Kidney epithelial cell (primary cell): ENCODE measurements around the gene AMPD3. TPM values are rescaled to one million over a fixed set of nuclear protein-coding genes. Genes with fewer than 3 reads are reported as not detected.

Source experiments
- DNase-seq: peaks from one replicate; pipeline ENCODE4 v3.0.0-alpha.2; 2010; ENCODE audit warnings: low read depth
- H3K27me3 ChIP-seq: 2 replicates; pipeline ENCODE4 v1.6.0; 2011; ENCODE audit warnings: low read length; ENCODE audit not compliant: control insufficient read depth, insufficient read depth
- H3K36me3 ChIP-seq: 2 replicates; pipeline ENCODE4 v1.5.1; 2011; ENCODE audit warnings: low read length; ENCODE audit not compliant: control insufficient read depth, insufficient read depth
- H3K4me3 ChIP-seq: 2 replicates; pipeline ENCODE4 v1.5.1; 2011; ENCODE audit warnings: low read depth, mild to moderate bottlenecking, control low read depth, low read length
- total RNA-seq: library from RNA; depleted of rRNA; stranded (reverse); fragments of >200 nt; gene quantifications from 2 replicates; pipeline ENCODE4 v1.2.3, GENCODE V29; 2015
- TF ChIP-seq, protein P1 (sequence below): IDR thresholded peaks from 2 replicates; pipeline ENCODE4 v1.5.1; 2011; ENCODE audit warnings: mild to moderate bottlenecking, moderate library complexity, low read length, control low read depth, inconsistent platforms; ENCODE audit not compliant: insufficient read depth, poor library complexity, severe bottlenecking

AMPD3 gene
- total RNA-seq, 1 donor from 2014 or later: 6.6 TPM

DNA sequence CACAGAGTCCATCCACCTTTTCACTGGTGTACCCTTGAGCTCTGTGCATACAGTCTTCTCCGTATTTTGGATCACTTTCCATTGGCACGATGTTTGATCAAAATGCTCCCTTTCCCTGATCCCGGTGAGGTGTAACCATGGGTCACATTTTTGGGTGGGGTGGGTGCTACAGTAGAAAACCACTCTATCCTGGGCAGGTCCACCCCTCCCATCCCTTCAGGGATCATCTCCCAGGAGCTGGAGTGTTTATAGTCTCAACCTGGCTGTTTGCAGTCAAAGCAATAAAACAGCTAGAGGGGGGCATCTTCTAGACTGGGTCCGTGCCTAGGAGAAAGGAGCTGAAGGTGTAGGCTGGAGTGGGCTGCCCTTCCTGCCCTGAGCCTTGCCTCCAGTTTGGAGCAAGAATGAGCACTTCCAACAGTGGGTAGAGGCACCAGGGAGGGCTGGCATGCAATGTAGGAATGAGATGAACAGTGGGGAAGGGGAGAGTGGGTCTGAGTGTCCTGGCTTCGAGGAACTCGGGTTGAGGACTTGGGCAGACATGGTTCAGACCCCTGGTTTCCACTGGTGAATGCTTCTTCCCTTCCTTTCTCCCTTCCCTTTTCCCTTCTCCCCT is 47.1 kb downstream of the AMPD3 start:
- H3K4me3 ChIP-seq: no peak overlapping the region
- DNase-seq: no peak
- H3K36me3 ChIP-seq: no peaks in the 10 kb centered on the region
- TF ChIP-seq, protein P1, sequence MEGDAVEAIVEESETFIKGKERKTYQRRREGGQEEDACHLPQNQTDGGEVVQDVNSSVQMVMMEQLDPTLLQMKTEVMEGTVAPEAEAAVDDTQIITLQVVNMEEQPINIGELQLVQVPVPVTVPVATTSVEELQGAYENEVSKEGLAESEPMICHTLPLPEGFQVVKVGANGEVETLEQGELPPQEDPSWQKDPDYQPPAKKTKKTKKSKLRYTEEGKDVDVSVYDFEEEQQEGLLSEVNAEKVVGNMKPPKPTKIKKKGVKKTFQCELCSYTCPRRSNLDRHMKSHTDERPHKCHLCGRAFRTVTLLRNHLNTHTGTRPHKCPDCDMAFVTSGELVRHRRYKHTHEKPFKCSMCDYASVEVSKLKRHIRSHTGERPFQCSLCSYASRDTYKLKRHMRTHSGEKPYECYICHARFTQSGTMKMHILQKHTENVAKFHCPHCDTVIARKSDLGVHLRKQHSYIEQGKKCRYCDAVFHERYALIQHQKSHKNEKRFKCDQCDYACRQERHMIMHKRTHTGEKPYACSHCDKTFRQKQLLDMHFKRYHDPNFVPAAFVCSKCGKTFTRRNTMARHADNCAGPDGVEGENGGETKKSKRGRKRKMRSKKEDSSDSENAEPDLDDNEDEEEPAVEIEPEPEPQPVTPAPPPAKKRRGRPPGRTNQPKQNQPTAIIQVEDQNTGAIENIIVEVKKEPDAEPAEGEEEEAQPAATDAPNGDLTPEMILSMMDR: no peak
- H3K27me3 ChIP-seq: no peaks in the 10 kb centered on the region

DNA sequence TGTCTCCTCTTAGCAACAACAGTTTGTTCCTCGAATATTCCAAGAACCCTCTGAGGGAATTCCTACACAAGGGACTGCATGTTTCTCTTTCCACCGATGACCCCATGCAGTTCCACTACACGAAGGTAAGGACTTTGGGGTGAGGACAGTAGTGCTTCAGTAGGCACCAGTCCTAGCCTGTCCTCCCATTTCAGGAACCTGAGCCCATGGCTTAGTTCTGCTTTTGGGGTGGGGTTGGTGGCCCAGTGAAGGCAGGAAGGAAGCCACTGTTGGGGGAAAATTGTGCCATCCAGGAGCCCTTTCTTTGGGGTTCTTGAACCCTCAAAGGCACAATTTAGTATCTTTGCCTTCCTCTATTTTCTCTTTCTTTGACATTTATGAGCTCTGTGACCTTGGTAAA is 47.7 kb downstream of the AMPD3 start:
- no peak for DNase-seq
- TF ChIP-seq, protein P1: no peak
- Histone ChIP-seq H3K4me3 (no peak overlapping the region), H3K27me3 (no peaks in the 10 kb centered on the region), H3K36me3 (no peaks in the 10 kb centered on the region)

DNA sequence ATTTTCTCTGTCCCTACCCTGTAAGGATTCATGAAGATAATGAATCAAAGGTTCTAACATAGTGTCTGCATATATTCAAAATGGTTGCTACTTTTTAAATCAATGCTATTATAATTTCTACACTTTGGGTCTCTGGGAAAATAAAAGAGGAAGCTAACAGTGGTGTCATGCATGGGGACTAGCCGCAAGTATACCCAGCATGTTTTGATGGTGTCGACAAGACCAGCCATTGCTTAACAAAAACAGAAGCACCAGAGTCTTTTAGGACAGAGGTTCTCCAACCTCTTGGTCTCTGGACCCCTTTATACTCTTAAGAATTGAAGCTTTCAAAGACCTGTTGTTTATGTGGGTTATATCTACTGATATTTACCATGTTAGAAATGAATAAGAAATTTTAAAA is 48.2 kb downstream of the AMPD3 start:
- Histone ChIP-seq H3K27me3 (no peaks in the 10 kb centered on the region), H3K36me3 (no peaks in the 10 kb centered on the region), H3K4me3 (no peak overlapping the region)
- TF ChIP-seq, protein P1: no peak
- DNase-seq: no peak

DNA sequence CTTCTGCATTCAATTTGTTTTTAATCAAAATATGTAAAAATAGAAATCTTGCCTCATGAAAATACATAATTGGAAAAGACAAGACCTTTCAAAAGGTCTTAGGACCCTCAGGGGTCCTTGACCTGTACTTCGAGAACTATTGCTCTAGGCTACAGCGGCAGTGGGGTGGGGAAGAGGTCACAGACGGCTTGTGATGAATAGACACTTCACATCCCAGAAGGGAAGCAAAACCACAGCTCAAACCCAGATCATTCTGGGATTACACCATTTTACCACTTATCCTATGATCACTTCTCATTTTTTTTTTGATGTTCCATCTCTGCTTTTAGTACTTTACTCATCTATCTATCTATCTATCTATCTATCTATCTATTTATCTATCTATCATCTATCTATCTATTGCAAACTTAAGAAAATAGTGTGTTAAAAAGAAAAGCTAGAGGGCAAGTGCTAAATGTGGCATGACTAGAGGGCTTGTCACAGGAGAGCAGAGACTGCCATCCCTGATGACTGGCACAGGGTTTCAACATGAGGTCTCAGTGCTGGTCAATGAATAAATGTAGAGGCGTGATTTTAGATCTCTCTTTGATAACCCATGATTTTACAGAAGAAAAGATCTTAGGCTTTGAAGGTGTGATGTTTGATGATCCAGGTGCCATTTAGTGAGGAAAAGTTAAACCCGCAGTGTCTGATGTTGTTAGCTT is 48.9 kb downstream of the AMPD3 start:
- no peak overlapping the region for H3K4me3 ChIP-seq
- no peak for DNase-seq
- H3K27me3 ChIP-seq: no peaks in the 10 kb centered on the region
- H3K36me3 ChIP-seq: no peaks in the 10 kb centered on the region
- TF ChIP-seq, protein P1: no peak

DNA sequence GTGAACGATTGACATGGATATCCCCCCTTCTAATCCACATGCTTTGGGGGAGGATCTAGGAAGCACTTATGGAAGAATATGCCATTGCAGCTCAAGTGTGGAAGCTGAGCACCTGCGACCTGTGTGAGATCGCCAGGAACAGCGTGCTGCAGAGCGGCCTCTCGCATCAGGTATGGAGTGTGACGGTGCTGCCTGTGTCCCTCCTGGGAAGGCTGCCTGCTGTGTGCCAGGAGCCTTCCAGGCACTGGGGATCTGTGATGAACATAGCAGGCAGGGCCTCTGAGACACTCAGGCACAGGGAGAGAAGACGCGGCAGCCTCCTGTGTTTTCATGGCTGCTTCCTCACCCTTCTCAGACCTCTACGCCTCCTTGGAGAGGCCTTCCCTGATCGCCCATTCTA is 49.4 kb downstream of the AMPD3 start:
- no peak for DNase-seq
- TF ChIP-seq, protein P1: no peak
- Histone ChIP-seq H3K27me3 (no peaks in the 10 kb centered on the region), H3K36me3 (no peaks in the 10 kb centered on the region), H3K4me3 (no peak overlapping the region)

DNA sequence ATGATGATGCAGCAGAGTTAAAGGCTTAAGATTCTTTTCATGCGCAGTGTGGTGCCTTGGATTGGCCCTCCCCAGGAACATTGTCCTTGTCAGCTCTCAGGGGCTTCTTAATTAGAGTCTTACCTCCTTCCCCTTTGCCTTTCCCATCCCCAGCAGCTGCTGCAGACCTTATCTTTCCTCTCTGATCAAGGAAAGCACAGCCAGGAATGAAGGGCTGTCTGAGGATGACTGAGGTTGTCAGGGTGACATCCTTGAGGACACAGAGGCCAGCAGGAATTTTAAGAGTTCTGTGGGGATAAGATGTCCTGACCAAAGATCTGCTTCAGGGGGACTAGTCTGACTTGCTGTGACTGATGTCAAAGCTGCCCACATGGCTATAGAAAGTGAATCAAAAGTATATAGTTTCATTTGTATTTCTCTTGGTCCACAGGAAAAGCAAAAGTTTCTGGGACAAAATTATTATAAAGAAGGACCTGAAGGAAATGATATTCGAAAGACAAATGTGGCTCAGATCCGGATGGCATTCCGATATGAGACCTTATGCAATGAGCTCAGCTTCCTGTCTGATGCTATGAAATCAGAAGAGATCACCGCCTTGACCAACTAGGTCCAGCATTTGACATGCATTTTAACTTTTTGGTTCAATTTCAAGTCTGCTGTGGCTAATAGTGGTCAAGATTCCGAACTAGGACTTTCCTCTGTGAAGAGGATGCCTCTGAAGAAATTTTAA is 50.4 kb downstream of the AMPD3 start:
- no peak overlapping the region for H3K4me3 ChIP-seq
- H3K36me3 ChIP-seq: no peaks in the 10 kb centered on the region
- no peak for DNase-seq
- TF ChIP-seq, protein P1: no peak
- no peaks in the 10 kb centered on the region for H3K27me3 ChIP-seq
